Stimulated activated CD4-positive, alpha-beta T cell treated with anti-CD3 and anti-CD28 coated beads, TNF-alpha, amount 100 ng/mL, for 24 hours (primary cell): Measurements from ENCODE around the gene SP7.
"Not testable (repeated sequence)": the region's sequence is repeated elsewhere in the genome, so short reads cannot be mapped to it uniquely, and the experiment has no call there.

Experiments
- DNase-seq, 3 experiments: peaks; one replicate each; pipeline ENCODE4 v3.0.0-alpha.2; 2020; ENCODE audit warnings: low read depth in 3 of 3

Gene SP7

DNA sequence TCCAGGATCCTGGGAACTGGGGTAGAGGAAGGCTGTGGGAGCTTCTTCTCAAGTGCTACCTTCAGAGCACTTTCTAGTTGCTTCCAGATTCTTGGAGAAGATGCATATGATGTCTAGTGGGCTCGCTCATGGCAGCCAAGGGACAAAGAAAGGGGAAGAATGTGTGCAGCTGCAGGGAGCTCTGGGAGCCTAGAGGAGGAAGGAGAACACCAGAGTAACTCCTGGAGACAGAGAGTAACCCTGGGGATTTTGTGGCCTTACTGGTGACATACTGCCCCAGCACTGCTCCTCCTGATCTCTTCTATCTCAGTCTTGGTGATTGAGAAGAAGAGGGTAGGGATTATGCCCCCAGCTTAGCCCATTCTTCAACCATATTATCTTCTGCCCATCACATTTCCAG lies 10.3 kb upstream of the SP7 start:
- DNase-seq, result no peak

DNA sequence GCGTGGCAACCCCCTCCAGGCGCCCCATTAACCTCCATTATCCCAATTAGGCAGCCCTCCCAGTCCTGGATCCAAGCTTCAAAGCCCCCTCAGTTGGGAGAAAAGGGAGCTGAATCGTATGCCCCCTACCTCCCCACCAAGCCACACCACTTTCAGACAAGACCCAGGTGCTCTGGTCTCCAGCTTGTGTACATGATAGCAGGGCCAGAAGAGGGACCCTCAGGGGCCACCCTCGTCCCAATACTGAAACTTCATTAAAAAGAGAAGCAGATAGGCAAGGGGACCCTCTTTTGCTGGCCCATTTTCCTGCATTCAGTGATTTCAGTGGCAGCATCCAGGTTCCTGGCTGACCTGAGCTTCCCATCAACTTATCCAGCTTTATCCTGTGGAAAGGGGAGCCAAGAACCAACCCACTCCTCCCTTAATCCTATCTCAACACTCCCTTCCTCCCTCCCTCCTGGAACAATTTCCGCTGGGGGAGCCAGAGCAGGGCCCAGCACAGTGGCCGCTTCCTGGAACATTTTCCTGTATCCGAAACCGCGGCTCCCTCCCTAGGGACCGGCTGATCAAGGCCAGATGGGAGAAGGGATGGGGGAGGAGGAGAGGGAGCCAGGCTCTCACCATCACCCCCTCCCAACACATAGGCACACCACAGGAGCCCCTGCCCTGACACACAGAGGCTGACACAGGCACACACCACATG lies 9.5 kb upstream of the SP7 start:
- DNase-seq, result no peak

DNA sequence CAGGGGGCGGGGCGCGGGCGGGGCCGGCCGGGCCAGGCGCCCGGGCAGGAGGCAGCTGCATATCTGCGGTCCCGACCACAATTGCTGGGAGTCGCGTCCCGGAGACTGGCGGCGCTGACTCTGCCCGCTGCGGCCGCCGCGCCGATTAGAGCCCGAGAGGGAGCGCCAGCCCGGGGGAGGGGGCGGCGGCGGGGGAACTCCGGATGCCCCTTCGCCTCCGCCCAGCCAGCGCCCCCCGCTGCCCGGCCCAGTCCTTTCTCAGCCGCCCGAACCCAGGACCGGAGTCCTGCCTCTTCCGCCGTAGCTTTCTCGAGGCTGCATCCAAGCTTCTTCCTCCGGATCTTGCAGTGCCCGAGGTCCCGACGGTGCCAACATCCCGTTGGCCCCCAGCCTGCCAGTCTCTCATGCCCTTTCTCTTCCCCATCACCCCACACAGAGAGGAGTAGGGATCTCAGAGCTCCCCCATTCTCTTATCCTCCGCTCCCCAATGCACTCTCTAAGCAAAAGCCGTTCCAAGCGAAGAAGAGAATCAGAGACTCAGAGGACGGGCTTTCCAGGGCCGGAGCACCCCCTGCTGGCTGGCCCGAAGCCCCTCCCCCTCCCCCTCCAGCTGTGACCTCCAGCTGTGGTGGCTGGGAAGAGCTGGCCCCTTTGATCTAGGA lies 8.8 kb upstream of the SP7 start:
- DNase-seq, result peak in 2 of 3 experiments; percentile 49 to 73

DNA sequence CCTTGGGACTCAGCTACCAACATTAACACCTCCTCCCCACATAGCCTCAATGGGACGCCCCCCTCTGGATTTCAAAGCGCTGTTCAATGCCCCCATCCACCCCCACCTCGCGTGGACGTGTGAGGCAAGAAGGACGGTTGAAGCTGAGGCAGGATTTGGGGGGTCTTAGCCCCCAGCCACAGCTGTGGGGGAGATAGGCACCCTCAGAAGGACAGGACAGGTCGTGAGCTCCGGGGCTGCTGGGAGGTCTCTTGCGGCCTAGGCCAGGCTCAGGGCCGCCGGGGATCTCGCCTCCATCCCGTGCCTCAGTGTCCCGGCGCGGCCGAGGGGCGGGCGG lies 8.3 kb upstream of the SP7 start:
- no peak for DNase-seq

DNA sequence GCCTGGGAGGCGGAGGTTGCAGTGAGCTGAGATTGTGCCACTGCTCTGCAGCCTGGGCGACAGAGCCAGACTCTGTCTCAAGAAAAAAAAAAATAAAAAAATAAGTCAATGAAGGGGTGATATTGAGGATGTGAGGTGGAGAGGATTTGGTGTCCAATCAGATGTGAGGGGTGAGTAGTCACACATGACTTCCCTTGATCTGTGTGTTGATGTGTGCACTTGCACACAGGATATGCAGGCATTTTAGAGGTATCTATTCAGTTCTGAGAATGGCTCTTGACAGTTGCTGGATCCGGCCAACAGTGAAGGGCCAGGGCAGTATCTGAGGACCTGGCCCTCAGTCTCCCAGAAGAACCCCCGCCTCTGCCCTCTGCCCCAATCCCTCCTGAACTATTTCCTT lies 7.8 kb upstream of the SP7 start:
- no peak for DNase-seq

DNA sequence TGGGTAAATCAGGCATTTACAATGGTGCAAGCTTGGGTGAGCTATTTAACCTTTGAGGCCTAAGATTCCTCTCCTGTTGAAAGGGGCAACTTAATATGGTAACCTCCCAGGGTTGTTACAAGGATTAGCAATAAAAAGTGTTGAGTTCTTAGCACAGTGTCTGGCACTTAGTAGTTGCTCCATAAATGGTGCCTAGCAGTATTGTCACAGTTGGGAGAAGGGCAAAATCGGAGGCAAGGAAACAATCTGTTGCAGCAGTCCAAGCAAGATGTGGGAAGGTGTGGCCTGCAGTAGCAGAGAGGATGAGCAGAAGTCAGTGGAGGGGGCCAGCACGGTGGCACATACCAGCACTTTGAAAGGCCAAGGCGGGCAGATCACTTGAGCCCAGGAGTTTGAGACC lies 7.3 kb upstream of the SP7 start:
- DNase-seq, result no peak

DNA sequence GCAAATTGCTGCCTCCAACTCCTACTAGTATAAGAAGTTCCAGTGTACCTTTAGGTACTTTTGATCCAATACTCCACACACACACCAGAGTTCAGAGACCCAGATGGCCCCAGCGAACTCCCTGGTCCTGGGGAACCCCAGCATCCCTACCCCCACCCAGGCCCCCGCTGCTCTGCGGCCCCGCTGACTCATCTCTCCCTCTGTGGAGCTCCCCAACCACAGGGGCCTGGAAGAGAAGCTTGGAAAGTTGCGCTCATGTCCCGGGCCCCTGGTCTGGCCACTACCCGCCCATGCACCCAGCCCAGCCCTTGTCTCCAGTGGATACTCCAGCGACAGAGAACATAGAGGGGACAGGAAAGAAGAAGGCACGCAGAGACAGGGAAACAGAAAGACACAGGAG lies 4.2 kb upstream of the SP7 start:
- DNase-seq, result no peak

DNA sequence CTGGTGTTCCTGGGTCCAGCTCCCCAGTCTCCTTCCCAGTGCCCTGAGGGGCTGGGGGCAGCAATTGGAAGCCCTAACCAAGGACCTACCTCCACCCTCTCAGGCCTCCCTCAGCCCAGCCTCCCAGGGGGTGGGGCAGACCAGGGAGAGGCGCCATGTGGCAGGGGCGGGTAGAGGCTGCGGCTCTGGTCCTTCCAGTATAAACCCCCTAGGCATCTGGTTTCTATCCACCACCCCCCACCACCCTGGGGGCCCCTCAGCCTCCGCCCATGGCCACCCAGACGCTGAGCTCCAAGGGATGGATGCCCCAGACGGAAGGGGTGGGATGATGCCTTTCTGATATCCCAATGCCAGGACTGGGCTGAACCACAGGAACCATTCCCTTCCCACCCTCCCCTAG lies 2.8 kb upstream of the SP7 start:
- no peak for DNase-seq

DNA sequence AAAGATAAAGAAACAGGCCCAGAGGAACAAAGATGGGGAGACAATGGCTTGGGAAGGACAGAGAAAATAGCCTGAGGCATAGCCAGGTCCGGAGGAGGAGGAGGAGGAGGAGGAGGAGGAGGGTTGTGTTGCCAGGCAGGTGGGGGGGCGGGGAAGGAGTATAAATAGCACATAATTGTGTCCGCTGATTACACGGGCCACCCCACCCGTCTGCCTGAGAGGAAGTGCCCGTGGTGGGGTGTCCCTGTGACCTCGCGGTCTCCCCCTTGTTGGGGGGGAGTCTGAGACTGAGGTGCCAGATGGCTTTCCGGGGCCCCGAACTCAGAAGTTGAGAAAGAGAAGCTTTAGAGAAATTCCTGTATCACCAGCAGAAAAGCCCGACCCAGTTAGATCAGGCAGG lies 1.9 kb upstream of the SP7 start:
- DNase-seq, result no peak

DNA sequence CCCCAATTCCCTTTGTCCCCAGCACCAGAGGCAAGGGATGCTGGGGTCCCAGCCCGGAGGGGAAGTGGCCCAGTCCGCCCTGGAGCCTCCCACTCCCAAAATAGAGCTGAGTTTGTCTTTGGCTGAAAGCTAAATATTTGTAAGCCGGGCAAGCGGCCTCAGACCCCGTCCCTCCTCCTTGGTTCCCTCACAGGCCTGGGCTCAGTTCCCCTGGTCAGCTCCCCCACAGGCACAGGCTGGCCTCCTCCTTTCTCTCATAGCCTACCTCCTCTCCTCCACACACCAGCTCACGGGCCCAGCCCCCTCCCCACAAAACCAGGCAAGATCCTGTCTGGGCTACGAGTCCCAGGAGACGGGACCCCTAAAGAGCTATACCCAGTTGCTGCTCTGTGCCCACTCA lies 1.3 kb downstream of the SP7 start:
- no peak for DNase-seq

DNA sequence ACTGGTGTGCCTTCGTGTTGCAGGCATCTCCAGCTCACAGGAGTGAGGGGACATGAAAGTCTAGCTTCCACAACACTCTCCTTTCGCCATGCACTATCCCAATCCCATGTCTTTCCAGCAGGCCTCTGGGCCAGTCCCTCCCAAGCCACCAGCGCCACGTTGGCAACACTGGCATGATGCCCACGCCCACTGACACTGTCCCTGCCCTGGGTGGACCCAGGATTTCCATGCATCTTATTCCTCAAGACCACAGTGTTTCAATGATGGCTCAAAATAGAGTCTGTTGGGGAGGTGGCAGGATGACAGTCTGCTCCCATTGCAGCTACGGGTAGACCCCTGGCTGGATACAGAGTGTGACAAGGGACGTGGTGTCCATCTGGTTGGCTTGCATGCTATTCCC lies 2.3 kb downstream of the SP7 start:
- no peak for DNase-seq

DNA sequence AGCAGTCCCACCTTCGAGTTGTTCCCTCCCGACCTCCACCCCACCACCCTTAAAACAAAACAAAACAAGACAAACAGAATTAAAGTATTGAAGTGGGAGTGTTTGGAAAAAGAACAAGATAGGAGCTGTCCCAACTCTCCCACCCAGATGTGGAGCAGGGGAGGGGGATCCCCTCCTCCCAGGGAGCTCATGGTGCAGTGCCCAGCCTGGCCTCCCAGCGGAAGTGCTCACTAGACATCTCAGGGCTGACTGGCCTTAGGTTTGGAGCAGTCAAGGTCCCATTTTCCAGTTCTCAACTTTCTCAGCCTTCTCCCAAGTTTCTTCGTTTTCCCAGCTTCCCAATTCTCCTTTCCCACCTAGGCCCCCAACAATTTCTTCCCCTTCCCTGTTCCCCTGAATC lies 2.9 kb downstream of the SP7 start:
- DNase-seq, result no peak

DNA sequence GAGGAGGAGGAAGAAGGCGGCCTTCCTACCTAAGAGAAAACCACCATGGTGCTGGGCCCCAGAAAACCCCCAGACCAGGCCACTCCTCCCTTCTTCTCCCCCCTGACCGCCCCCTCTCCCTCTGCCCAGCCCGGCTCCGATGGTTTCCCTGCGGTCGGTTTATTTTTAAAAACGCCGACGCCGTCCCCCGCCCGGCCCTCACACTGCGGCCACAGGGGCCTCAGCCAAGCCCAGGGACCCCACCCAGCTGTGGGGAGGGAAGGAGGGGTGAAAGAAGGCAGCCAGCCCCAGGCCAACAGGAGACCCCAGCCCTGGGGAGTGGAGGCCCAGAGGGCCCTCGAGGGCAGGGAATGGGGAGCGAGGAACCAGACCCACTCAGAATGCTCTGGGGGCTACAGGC lies 3.4 kb downstream of the SP7 start:
- DNase-seq, result no peak

DNA sequence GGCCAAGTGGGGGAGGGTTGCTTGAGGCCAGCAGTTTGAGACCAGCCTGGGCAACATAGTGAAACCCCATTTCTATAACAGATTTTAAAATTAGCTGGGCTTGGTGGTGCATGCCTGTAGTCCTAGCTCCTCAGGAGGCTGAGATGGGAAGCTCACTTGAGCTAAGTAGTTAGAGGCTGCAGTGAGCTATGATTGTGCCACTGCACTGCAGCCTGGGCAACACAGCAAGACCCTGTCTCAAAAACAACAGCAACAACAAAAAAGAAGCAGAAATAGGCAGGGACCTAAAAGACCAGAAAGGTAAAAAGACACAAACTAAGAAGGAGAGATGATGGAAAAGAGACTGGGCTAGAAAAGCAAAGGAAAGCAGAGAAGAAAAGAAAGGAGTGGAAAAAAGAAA lies 3.8 kb downstream of the SP7 start:
- DNase-seq, result not testable (repeated sequence)

DNA sequence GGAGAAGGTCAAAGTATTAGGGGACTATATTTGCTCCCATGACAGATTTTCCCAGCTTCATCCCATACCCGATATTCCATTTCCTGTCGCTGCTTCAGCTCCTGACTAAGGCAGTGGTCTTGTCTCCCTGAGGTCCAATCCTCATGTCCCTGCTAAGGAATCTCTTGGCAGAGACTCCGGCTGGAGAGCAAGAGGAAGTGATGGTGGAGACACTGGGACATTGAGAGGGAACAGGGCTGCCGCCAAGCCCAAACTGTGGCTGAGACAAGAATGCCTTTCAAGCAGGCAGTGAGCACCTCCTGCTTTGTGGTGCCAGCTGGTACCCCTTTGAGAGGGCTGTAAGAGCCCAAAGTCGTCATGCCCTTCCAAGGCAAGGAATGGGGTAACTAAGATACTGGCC lies 5.5 kb downstream of the SP7 start:
- no peak for DNase-seq

DNA sequence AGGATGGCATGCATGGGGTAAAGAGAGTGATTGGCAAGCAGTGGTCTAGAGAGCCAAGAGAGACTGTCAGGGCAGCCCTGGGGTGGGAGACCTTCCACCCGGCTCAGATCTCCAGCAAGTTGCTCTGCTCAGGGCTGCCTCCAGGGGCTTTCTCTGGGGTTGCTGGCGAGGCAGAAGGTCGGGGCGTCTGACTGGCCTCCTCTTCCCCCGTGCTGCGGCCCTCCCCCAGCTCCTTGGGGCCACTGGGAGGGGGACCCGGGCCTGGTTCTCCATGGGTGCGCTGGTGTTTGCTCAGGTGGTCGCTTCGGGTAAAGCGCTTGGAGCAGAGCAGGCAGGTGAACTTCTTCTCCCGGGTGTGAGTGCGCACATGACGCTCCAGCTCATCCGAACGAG lies 8.1 kb downstream of the SP7 start:
- DNase-seq, result no peak

DNA sequence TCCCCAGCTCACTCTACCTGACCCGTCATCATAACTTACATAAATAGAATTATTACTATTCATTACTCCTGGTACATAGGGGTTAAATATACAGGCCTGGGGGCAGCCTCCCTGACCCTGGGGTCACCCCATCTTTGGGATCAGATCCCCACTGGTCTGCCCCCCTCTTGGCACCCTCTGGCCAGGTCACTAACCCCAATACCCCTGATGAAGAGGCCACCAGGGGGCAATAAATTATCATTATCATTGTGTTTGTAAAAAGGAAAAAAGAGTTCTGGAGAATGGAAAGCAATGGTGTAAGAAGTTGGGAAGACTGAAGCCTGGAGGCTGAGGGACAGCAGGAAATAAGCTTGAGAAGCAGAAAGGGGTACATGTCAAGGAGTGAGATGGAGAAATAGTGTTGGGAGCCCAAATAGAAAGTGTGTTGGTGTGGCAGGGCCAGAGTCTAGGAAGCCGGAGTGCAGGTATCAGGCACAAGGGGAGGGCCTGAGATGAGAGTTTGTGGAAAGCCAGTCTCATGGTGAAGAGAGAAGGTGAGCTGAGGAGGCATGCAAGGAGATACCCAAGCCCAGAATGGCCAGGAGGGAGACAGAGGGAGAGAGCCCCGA lies 8.6 kb downstream of the SP7 start:
- no peak for DNase-seq

DNA sequence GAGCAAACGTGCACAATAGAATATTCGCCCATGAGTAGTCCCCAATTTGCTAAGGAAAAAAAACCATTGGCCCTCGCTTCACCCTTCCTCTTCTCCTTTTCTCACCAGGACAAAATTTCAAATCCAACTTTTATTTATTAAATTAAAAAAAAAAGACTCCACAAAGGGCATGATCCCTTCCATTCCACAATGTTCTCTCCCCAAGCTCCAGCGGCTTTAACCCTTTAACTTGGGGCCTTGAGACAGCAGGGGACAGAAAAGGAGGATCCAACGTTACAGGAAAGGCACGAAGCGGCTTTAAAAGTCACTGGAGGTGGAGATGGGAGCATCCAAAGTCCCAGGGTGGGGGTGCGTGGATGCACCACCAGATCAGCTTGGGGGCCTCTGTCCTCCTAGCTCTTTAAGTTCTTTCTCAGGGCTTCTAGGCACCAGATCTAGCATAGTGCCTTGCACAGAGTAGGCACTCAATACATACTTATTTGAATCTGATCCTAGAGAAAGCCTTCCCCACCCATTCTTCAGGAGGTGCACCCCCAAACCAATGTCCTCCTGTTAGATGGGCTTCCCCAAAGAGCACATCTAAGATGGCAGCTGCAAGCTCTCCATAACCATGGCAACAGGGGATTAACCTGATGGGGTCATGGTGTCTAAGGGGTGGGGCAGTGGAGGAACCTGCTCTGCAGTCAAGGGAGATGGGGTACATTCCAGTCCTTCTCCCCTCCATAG lies 9.5 kb downstream of the SP7 start:
- no peak for DNase-seq

DNA sequence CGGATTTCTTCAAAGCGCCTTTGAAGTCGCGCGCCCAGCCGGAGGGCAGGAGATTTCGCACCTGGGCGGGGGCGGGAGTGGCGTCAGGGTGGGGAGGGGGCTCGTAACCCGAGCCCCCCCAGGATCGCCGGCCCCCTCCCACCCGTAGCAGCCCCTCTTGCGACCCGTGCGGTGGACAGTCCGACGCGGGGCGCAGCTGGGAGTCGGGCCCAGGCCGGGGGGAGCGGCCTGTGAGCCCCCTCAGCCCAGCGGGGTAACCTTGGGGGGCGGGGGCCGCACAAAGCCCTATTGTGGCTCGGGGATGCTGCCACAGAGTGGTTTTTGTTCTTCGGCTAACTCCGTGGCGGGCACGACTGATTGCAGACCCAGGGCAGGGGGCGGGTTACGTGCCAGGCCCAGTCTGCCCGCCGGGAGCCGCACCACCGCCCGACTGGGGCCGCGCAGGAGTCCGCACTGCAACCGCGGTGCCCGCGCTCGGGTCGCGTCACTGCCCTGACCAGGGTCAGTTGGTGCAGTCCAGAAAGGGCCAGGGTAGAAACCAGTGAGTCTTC lies 10.6 kb downstream of the SP7 start:
- no peak for DNase-seq

DNA sequence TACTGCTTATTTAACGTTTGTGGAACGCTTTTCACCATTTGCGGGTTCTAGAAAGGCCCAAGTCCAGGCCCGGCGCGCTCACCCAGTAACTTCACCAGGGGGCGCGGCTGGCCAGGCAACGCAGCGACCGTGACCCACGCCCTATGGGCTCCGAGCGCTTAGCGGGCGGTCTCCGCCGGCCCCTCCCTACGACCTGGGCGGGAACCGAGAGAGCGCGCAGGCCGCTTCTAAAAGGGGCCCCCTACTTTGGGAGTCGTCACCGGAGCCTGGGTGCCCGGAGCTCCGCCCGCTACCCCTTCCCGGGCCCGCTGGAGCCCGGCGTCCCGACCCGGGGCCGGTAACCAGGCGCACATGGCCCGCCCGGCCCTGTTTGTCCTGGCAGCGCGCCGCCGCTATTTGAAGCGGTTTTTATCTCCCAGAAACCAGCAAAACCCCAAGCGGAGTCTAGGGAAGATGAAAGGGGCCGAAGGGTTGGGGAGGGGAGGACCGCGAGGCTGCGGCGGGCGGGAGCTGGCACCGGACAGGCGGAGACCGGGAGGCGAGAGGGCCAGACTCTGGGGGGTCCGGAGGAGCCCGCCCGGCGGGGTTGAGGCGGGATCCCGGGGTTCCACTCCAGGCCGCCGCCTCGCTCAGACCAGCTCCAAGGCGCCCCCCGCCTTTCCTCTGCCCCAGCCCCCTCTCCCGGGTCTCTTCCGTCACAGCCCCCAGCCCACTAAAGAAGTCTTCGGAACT lies 11.2 kb downstream of the SP7 start:
- peak; percentile 74 to 91 (median 76) for DNase-seq

DNA sequence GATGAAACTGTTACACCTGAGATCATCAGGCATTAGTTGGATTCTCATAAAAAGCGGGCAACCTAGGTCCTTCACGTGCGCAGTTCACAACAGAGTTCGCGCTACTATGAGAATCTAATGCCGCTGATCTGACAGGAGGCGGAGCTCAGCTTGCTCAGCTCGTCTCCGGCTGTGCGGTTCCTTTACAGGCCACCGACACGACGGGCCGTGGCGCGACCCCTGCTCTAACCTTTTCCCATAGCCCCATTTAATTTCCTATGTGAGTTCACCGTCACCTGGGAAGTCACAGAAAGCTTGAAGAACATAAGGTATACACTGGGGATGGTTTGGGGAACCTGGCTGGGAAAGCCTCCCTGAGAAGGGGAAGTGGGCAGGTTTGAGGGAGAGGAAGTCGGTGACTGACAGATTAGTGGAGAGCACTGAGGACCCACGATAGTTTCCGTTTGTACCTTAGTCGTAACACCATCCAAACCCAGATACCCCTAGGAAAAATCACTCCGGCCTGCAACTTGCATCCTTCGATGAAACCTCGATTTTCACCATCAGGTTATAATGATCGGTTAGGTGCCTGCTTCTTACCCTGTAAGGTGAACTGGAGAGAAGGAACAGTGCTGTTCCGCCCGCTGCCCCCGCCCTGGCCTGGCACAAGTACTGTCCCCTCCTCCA lies 11.9 kb downstream of the SP7 start:
- DNase-seq, result peak; percentile 31 to 52 (median 35)
